Measurements from ENCODE around the gene SRD5A3. TPM values are rescaled to one million over a fixed set of nuclear protein-coding genes. Genes with fewer than 3 reads are reported as not detected.
A peak's percentile ranks its signal among the peaks of the same experiment; 100 is the strongest.

SRD5A3 gene
- total and polyA plus RNA-seq, 9 of the 15 experiments (the other 6 are each of a cell fraction or from before 2014, with no cell fraction given), result 2.5 to 37.0 (median 13.3) TPM

GRCh38 chr4:55311792-55312488 lies 34.1 kb upstream of the SRD5A3 start (continued):
- TF ChIP-seq ZNF592 (IDR thresholded peaks at IDR 0.05) (no peak), PYGO2 (tag; IDR thresholded peaks at IDR 0.05) (no peak), MNT (conservative IDR thresholded peaks at IDR 0.05) (peak in 1 of 2 experiments; percentile 38; a peak in 1 of 4 replicates), ZNF780A (CRISPR knock-in tag; IDR thresholded peaks at IDR 0.05) (no peak), CTCF (IDR thresholded peaks at IDR 0.05 in 2 of 3, conservative IDR thresholded peaks at IDR 0.05 in 1 of 3; ENCODE audit: insufficient read depth in 2 of 3, low read depth in 1 of 3, low read length in 3 of 3) (no peak), ERF (CRISPR knock-in tag; IDR thresholded peaks at IDR 0.05) (no peak), TEAD4 (IDR thresholded peaks at IDR 0.05; ENCODE audit: low read length) (no peak; the same call in 1 of the 2 replicates), TEAD4 (CRISPR knock-in tag; IDR thresholded peaks at IDR 0.05; ENCODE audit: borderline replicate concordance) (no peak), ILK (tag; IDR thresholded peaks at IDR 0.05; ENCODE audit: borderline replicate concordance, low read depth) (no peak), CBFA2T3 (IDR thresholded peaks at IDR 0.05) (peak; percentile 51; the same call in 1 of the 2 replicates), ZNF518B (CRISPR knock-in tag; IDR thresholded peaks at IDR 0.05) (no peak), FOXP1 (CRISPR knock-in tag; IDR thresholded peaks at IDR 0.05) (no peak), ZNF239 (CRISPR knock-in tag; IDR thresholded peaks at IDR 0.05) (no peak), ELF1 (tag; IDR thresholded peaks at IDR 0.05) (no peak; the same call in 1 of the 2 replicates)
